ENCODE results near the gene USH1G. TPM values are rescaled to one million over a fixed set of nuclear protein-coding genes. Genes with fewer than 3 reads are reported as not detected.
"Not testable (repeated sequence)": the region's sequence is repeated elsewhere in the genome, so short reads cannot be mapped to it uniquely, and the experiment has no call there.

Gene USH1G
- total RNA-seq, 1 donor from 2014 or later = under 0.01 TPM

- H3K27me3 ChIP-seq (ENCODE audit: control insufficient read depth in 3 of 3, insufficient read depth in 3 of 3, low read length in 3 of 3); H3K27ac ChIP-seq (ENCODE audit: low read depth, low read length); H3K4me3 ChIP-seq (ENCODE audit: low read length in 3 of 3); H3K36me3 ChIP-seq (ENCODE audit: control insufficient read depth in 3 of 3, insufficient read depth in 3 of 3, low read length in 3 of 3); H3K9me3 ChIP-seq (ENCODE audit: control insufficient read depth in 3 of 3, low read length in 3 of 3); H3K9ac ChIP-seq (ENCODE audit: low read depth in 1 of 3, low read length in 3 of 3): not testable (repeated sequence)
- peaks cover 15 to 25% (median 20%) of the 10 kb centered on the region in 3 donors for H3K4me1 ChIP-seq (ENCODE audit: control insufficient read depth in 3 of 3, insufficient read depth in 3 of 3, low read length in 3 of 3)
Observed at GRCh38 chr17:74870028-74870427, 53.0 kb downstream of the USH1G start.

- peaks cover 0 to 4% (median 2%) of the 10 kb centered on the region in 3 donors for H3K36me3 ChIP-seq (ENCODE audit: control insufficient read depth in 3 of 3, insufficient read depth in 3 of 3, low read length in 3 of 3)
Observed at GRCh38 chr17:74868908-74869255, 54.2 kb downstream of the USH1G start.

GRCh38 chr17:74868251-74868907 is 54.7 kb downstream of the USH1G start:
- Histone ChIP-seq H3K4me3 (ENCODE audit: low read length in 3 of 3) (no peak overlapping the region), H3K9me3 (ENCODE audit: control insufficient read depth in 3 of 3, low read length in 3 of 3) (no peaks in the 10 kb centered on the region), H3K27me3 (ENCODE audit: control insufficient read depth in 3 of 3, insufficient read depth in 3 of 3, low read length in 3 of 3) (no peaks in the 10 kb centered on the region), H3K4me1 (ENCODE audit: control insufficient read depth in 3 of 3, insufficient read depth in 3 of 3, low read length in 3 of 3) (peaks cover 14 to 19% (median 16%) of the 10 kb centered on the region in 3 donors), H3K27ac (ENCODE audit: low read depth, low read length) (no peak overlapping the region), H3K36me3 (ENCODE audit: control insufficient read depth in 3 of 3, insufficient read depth in 3 of 3, low read length in 3 of 3) (peaks cover 0 to 4% (median 2%) of the 10 kb centered on the region in 3 donors), H3K9ac (ENCODE audit: low read depth in 1 of 3, low read length in 3 of 3) (peak overlapping the region in 1 of 3 donors; percentile 33)

More at GRCh38 chr17:74868908-74869255, 54.2 kb downstream of the USH1G start:
- H3K9me3 ChIP-seq (ENCODE audit: control insufficient read depth in 3 of 3, low read length in 3 of 3) = no peaks in the 10 kb centered on the region
- no peaks in the 10 kb centered on the region for H3K27me3 ChIP-seq (ENCODE audit: control insufficient read depth in 3 of 3, insufficient read depth in 3 of 3, low read length in 3 of 3)
- no peak overlapping the region for H3K27ac ChIP-seq (ENCODE audit: low read depth, low read length)
- H3K4me1 ChIP-seq (ENCODE audit: control insufficient read depth in 3 of 3, insufficient read depth in 3 of 3, low read length in 3 of 3) = peaks cover 17 to 22% (median 20%) of the 10 kb centered on the region in 3 donors
- H3K9ac ChIP-seq (ENCODE audit: low read depth in 1 of 3, low read length in 3 of 3) = no peak overlapping the region
- H3K4me3 ChIP-seq (ENCODE audit: low read length in 3 of 3) = no peak overlapping the region

- Histone ChIP-seq H3K4me3 (ENCODE audit: low read length in 3 of 3) (no peak overlapping the region), H3K27me3 (ENCODE audit: control insufficient read depth in 3 of 3, insufficient read depth in 3 of 3, low read length in 3 of 3) (peaks cover 9 to 14% (median 12%) of the 10 kb centered on the region in 3 donors), H3K9ac (ENCODE audit: low read depth in 1 of 3, low read length in 3 of 3) (no peak overlapping the region), H3K27ac (ENCODE audit: low read depth, low read length) (no peak overlapping the region), H3K4me1 (ENCODE audit: control insufficient read depth in 3 of 3, insufficient read depth in 3 of 3, low read length in 3 of 3) (peaks cover 10 to 13% (median 12%) of the 10 kb centered on the region in 3 donors), H3K9me3 (ENCODE audit: control insufficient read depth in 3 of 3, low read length in 3 of 3) (no peaks in the 10 kb centered on the region), H3K36me3 (ENCODE audit: control insufficient read depth in 3 of 3, insufficient read depth in 3 of 3, low read length in 3 of 3) (peaks cover 0 to 4% (median 2%) of the 10 kb centered on the region in 3 donors)
Observed at GRCh38 chr17:74866198-74866835, 56.7 kb downstream of the USH1G start.

Other genes starting within 250 kb of the USH1G start
- 0.52 TPM for gene CD300LF, start 210.3 kb downstream of the USH1G start, total RNA-seq
- gene RAB37, start 186.0 kb downstream of the USH1G start, total RNA-seq = 1.0 TPM
- gene NHERF1, start 174.6 kb downstream of the USH1G start, total RNA-seq = 5.2 TPM
- gene NAT9, start 146.9 kb downstream of the USH1G start, total RNA-seq = 17.7 TPM
- 2.1 TPM for gene GRIN2C, start 63.4 kb downstream of the USH1G start, total RNA-seq
- 3.7 TPM for gene FDXR, start 50.3 kb downstream of the USH1G start, total RNA-seq
- not detected for gene FADS6, start 29.6 kb downstream of the USH1G start, total RNA-seq
- not detected for gene OTOP2, start 1.0 kb upstream of the USH1G start, total RNA-seq
- not detected for gene OTOP3, start 12.6 kb upstream of the USH1G start, total RNA-seq
- gene HID1, start 49.5 kb upstream of the USH1G start, total RNA-seq = 3.7 TPM
- gene CDR2L, start 64.4 kb upstream of the USH1G start, total RNA-seq = 2.6 TPM
- gene MRPL58, start 89.4 kb upstream of the USH1G start, total RNA-seq = 20.9 TPM
- gene ATP5PD, start 123.7 kb upstream of the USH1G start, total RNA-seq = 247 TPM
- gene KCTD2, start 124.0 kb upstream of the USH1G start, total RNA-seq = 9.4 TPM
- 4.2 TPM for gene SLC16A5, start 164.7 kb upstream of the USH1G start, total RNA-seq
- gene ARMC7, start 186.7 kb upstream of the USH1G start, total RNA-seq = 1.0 TPM
- 32.9 TPM for gene NT5C, start 208.5 kb upstream of the USH1G start, total RNA-seq
- 109 TPM for gene JPT1, start 231.3 kb upstream of the USH1G start, total RNA-seq

Measured in skeletal muscle tissue (tissue), 4 donors.